HG02642 (cell line): ENCODE data around the gene RBM4B.

Experiments used
- ATAC-seq: cut with Tn5 transposase; IDR thresholded peaks from one replicate; pipeline ENCODE4 v1.9.1; 2021; ENCODE audit warnings: mild to moderate bottlenecking; ENCODE audit not compliant: unreplicated experiment, poor library complexity

RBM4B gene

DNA sequence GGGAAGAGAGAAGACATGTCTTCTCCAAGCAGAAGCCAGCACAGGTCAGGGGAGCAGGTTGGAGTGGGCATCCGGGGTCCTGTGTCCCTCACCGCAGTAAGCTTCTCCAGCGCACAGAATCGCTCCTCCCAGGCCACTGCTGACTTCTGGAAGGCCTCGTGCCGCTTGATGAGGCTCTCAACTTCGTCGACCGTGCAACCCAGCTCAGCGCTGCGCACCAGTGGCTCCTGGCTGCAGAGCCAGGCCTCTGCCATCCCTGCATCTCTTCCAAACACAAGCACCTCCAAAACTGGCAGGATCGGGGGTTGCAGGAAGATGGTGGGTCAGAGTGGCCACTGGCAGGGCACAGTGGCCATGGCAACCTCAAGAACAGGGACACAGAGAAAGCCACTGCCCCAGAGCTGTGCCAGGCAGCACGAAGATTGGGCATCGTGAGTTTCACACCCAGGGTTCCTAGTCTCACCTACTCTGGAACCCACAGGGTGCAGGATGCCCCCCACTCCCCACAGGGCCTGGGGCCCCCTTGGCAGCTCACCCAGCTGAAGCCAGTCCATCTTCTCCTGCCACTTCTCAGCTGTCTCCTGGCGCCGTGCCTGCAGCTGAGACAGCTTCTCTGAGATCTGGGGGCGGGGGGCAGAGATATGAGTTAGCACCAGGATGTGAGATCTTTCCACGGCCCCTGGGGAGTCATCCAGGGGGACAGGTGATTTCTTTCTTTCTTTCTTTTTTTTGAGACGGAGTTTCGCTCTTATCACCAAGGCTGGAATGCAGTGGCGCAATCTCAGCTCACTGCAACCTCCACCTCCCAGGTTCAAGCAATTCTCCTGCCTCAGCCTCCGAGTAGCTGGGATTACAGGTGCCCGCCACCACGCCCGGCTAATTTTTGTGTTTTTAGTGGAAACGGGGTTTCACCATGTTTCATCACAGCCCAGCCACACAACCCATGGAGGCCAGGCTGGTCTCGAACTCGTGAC, 11.2 kb upstream of the RBM4B start:
- no peak for ATAC-seq

DNA sequence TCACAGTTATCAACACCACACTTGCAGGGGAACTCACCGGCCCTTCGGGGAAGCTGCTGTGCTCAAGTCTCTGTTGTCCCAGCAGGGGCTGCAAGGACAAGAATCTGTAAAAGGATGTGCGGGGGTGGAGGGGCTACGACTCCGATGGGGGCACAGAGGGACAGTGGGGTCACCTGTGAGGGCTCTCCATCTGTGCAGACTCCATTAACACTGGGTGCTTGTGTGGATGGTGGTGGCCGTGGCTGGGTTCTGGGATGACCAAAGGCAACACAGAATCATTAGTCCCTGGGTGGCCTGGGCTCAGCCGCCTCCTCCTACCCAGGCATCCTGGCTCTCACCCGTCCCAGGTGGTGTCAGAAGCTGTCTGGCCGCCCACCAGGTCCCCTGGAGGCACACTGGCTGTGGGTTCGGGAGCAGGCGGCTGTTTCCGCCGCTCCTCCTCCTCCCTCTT, 10.2 kb upstream of the RBM4B start:
- no peak for ATAC-seq

DNA sequence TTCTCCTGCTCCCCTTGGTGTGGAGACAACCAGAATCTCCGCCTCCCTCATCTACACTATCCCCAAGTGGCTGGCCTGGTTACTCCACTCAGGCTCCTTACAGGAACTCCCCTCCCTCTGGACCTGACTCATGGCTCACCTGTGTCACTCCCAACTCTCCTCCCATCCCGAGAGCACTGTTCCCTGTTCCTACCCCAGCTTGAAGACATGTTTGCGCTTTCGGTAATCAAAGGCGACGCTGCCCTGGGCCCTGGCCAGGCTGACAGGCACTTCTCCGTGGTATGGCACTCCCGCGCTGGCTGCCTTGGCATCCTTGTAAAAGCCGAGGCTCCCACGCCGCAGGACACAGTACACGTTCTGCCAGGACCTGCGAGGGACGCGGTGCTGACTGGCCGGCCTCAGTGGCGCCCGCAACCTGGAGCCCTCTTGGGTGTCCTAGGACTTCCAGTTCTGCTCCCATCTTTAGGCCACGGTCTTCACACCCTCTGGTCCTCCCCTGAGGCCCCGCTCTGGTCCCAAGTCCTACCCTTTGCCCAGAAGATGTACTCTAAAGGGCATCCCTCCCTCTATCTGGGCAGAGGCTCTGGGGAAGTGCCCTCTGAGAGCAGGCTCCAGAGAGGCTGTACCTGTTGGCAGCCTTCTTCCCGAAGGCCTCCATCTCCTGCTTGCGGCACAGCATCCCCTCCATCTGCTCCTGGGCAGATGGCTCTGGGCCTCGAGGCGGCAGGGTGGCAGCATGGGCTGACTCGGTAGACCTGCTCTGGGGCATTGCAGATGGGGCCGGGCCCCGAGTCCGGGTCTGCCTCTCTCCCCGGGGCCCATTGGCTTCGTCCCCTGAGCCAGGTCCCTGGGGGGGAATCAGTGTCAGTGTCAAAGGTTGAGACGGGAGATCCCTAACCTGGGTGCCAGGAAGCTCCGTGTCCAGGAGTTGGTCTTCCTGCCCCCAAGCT, 9.4 kb upstream of the RBM4B start:
- ATAC-seq: no peak

DNA sequence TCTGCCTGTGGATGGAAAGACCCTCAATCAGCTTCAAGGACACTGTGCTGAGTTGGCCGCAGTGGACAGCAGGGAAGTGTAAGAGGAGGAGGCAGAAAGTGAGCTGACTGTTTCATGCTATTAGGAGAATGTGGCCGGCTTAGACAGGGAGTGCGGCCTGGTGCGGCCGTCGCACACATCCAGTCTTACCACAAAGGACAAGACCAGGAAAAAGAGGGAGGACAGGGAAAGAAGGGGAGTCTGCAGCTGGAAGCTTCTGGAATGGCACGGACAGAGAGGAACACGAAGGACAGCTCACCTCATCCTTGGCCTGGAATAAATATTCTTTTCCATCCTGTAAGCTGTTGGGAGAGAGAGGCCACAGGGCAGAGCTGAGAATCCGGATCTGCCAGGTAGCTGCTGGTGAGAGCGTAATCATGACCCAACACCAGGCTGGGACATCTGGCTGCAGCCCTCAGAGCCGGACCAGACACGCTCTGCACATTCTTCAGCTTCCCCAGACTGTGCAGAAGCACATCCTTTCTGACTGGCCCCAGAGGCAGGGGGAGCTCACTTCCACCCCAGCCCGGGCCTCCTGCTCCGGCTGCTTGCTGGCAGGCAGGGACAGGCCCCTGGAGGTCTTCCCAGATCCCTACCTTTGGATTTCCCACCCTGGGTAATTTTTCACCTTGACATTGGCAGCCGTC, 8.6 kb upstream of the RBM4B start:
- ATAC-seq: no peak

DNA sequence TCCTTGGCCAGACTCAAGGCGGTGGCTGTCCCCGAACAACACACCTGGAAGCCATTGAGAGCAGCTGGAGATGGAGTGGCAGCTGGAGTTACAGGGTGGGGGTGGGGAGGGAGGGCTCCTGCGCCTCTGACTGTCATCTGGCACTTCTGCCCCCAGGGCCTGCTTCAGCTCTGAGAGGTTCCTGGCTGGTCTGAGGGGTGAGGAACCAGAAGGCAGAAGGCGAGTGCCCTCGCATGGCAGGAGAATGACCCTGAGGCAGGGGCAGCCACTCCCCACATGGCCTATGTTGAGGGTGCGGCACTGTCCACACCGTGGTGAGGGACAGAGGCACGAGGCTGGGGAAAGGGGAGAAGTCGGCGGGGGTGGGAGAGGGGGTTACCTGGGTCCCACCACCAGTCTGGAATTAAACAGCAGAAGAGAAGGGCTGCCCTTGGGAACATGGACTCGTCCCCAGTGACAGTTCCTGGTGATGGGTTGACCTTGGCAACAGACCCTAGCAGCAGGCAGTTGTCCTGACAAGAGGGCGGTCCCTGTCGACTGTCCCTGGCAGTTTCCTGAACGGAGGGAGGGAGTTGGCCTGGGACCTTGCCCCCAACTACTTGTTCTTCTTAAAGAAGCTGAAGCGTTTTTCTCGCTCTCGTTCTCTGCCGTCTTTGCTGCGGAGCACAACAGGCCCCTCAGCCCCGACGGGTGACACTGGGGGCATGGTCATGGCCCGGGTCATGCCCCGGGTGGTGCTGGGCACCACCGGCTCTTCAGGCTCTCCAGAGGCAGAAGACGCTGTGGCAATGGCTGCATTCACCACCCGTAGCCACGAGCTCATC, 7.8 kb upstream of the RBM4B start:
- no peak for ATAC-seq

DNA sequence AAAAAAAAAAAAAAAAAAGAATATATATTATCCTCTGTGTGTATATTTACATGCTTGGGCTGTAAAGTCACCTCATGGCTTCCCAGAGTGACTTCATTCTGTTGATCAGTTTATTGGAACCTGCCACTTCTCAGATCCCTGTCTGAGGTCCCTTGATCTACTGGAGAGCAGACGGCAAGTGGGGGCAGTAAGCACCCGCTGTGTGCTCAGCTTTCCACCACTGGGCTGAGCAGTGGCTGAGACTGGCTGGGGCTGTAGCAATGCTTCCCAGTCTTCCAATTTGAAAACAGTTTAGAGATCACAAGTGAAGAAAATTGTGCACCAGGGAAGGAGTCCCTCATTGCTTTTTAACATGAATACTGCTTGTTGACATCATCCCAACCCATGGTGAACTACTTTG, 6.9 kb upstream of the RBM4B start:
- no peak for ATAC-seq

DNA sequence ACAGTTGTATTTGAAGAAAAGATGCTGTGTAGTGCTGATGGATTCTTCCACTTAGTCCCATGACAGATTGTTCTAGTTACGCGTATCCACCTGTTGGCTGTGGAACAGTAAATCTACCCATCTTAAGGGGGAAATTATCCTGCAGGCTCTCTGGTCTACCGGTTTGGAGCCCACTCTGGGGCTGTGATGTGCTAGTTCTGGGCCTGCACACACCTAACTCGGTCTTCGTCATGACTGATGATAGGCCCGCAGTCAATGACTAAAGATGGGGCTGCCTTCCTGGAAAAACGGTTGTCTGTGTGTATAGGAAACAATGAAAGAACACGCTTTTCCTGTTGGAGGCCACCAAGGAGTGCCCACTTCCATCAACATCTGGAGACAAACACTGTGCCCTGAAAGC, 6.2 kb upstream of the RBM4B start:
- no peak for ATAC-seq

DNA sequence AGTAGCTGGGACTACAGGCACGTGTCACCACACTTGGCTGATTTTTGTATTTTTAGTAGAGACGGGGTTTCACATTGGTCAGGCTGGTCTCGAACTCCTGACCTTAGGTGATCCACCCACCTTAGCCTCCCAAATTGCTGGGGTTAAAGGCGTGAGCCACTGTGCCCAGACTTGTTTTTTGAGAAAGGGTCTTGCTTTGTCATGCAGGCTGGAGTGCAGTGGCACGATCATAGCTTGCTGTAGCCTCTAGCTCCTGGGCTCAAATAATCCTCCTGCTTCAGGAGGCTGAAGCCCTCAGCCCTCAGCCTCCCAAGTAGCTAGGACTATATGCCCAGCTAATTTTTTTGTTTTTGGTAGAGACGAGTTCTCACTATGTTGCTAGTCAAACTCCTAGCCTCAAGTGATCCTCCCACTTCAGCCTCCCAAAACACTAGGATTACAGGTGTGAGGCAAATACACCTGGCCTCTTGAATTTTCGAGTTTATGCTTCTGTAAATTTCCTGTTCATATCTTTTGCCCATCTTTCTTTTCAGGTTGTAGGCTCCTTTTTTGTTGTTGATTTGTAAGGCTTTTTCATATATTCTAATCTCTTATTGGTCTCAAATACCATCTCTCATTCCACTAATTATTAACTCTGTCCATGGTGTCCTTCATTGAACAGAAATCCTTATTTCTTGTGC, 3.4 kb upstream of the RBM4B start:
- ATAC-seq: no peak

DNA sequence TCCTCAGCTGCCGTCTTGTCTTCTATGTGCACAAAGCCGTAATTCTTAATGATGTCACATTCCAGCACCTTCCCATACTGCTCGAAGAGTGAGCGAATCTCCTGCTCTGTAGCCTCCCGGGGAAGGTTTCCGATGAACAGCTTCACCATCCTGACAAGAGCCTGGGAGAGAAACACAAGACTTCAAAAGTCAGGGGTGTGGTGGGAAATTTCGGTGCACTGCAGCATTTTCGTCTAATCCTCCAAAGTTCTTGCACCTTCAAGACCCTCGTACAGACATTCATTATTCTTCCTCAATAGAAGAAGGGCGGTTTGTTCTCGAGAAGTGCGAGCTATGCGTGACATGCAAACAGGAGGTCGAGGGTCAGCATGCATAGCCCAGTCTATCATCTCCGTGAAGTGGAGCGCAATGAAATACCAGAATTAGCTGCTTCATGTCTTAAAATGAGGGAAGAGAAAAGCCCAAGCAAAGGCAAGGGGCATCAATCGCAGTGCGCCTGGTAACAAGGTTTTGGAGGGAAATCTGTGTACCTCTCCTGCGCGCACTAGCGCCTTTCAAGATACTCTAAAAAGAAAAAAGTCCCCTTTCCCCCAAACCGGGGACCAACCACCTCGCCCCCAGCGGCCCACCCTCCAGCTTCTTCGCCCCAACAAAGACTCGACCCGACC, 622 bp downstream of the RBM4B start:
- ATAC-seq: no peak

DNA sequence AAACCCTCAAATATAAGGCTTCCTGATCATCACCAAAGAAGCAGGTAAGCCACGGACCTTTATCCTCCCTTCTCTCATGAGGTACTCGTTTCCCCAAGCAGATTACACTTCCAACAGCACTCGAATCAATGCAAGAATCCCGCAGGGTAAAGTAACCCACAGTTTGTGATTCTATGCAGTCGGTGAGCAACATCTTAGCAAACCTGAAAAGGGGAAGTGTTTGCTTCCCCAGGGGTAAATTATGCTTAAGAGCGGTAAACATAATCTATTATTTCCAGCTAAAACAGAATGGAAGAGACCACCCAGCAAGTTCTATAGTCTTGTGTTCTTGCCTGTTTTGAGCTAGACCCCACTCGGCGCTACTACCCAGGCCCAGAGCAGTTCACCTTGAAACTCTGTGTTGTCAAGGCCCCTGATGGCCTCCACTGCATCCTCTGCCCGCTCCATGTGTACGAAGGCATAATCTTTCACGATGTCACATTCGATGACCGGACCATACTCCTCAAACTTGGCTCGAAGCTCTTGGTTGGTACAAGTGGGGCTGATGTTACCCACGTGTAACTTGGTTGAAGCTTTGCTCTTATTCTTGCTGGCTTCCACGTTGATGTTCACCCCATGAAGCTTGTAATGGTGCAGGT, 1.3 kb downstream of the RBM4B start:
- no peak for ATAC-seq

DNA sequence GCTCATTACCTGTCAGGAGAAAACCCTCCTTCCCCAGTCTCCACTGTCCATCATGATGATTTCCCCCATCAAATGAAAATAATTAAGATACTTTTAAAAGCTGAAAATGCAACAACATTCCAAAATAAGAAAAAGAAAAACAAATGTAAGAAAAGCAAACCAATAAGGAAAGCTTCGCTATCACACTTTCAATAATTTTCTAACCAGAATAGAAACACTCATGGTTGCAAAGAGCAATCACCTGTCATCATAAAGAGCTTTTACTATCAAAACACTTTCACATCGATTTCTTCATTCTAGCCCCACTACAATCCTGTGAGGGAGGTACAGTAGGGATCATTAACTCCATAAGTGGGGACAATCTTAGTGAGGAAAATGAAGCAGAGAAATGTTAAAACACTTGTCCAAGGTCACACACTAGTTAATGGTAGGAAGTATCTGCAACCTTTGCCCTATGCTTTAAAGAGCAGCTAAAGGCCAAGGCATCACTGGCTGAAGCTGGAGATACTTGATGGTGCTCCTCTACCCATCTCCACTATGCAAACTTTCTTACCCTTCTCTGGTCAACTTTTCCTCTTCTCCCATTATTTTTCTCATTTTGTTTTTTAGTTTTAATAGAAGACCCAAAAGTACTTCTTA, 2.6 kb downstream of the RBM4B start:
- no peak for ATAC-seq

DNA sequence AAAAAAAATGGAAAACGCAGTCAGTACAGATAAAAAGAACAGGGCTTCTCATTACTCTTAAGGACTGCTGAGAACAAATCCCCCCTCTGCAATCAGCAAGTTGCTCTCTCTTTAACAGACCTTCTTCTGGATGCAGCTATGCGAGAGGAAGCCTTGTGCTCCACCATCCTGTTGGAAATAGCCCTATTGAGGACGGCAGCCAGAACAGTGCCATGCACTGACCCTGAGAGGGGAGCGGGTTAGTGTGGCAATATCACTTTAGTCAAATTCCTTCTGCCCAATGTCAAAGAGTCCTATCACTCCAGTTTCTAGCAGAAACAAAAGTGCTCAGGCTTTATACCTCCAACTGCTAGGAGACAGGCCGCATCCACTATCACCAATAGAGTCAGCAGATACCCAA, 6.9 kb downstream of the RBM4B start:
- ATAC-seq: no peak

DNA sequence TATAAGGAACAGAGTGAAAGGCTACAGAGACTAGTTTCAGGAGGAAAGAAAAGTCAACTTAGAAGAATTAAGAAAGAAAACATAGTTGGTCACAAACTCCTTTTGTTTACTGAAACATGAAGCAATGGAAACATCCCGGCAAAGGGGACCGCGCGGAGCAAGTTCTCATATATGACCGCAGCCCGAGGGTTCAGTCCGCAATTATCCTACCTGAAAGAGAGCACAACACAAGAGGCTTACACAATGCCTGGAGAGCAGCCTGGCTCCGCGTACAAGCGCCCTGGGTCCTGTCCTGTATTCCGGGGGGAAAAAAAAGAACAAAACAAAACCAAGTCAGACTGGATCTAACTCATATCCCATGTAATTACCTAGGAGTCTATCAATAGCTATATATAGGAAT, 12.3 kb downstream of the RBM4B start:
- ATAC-seq: no peak

DNA sequence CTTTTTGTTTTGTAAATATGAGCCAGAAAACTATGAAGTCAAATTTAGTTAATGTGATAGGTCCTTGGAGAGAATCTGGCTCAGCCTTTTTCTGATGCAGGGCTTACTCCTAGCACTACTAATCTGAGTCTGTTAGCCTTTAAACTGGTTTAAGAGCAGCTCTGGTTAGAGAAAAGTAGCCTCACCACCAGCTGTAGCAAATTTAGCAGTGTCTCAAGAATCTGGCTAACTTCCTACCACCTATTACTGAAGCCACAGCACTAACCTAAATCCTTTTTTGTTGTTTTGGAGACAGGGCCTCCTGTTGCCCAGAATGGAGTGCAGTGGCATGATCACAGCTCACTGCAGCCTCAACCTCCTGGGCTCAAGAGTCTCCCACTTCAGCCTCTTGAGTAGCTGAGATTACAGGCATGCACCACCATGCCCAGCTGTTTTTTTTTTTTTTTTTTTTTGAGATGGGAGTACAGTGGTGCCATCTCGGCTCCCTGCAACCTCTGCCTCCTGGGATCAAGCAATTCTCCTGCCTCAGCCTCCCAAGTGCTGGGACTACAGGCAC, 13.9 kb downstream of the RBM4B start:
- ATAC-seq: no peak

DNA sequence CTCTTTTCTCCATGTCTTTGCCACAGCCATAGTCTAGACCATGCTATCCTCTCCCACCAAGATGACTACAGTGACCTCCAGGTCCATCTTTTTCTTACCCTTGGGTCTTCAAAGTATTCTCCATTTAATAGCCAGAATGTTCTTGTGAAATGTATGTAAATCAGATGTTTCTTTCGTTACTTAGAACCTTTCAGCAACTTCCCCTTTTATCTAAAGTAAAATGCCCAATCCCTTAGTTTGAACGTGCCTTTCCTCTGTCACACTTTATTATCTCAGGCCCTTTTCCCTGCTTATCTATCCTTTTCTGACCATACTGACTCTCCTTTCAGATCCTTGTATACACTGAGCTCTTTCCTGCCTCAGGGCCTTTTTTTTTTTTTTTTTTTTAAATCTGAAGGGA, 17.9 kb downstream of the RBM4B start:
- ATAC-seq: no peak

DNA sequence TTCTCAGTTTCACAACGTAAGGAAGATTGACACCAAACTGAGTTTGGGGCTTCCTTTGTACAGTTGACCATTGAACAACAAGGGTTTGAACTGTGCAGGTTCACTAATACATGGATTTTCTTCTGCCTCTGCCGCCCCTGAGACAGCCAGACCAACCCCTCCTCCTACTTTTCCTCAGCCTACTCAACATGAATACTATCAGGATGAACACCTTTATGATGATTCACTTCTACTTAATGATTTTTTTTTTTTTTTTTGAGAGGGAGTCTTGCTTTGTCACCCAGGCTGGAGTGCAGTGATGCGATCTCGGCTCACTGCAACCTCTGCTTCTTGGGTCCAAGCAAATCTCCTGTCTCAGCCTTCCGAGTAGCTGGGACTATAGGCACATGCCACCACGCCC, 24.6 kb downstream of the RBM4B start:
- ATAC-seq: no peak

DNA sequence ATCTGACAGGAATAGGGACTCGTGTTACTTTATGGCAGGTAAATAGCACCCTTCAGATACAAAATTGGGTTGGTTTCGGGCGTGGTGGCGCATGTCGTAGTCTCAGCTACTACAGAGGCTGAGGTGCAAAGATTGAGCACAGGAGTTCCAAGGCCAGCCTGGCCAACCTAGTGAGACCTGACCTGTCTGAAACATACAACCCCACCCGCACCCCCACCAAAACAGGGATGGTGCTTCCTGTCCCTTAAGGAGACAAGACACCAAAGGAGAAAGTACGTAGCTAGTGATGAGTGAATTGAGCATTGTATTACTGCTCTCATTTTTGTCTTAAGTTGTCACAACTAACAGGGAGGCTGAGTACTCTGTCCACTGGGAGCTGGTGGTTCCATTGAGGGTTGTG, 25.0 kb downstream of the RBM4B start:
- no peak for ATAC-seq
